GM21619 (cell line): ENCODE results near the gene CD180.

Source experiments
- ATAC-seq: cut with Tn5 transposase; IDR thresholded peaks from one replicate; pipeline ENCODE4 v1.9.1; 2021; ENCODE audit not compliant: unreplicated experiment

The CD180 gene

GRCh38 chr5:67135381-67135984 is 61.1 kb downstream of the CD180 start:
- ATAC-seq, result no peak

GRCh38 chr5:67133776-67134175 is 62.8 kb downstream of the CD180 start:
- no peak for ATAC-seq

- no peak for ATAC-seq
Measured at GRCh38 chr5:67133217-67133616, 63.4 kb downstream of the CD180 start.

GRCh38 chr5:67129768-67130167 is 66.8 kb downstream of the CD180 start:
- no peak for ATAC-seq
